ENCODE measurements around the gene OR2D3.

GRCh38 chr11:6962141-6962540, 41.3 kb downstream of the OR2D3 start:
- TF ChIP-seq CTCF (IDR thresholded peaks at IDR 0.05) (no peak), POLR2A (IDR thresholded peaks at IDR 0.05) (no peak)

Data from esophagus squamous epithelium (tissue), 4 donors.